Islet of Langerhans (tissue), 1 donor: ENCODE measurements around the gene BRD1.
"Not testable (repeated sequence)": the region's sequence is repeated elsewhere in the genome, so short reads cannot be mapped to it uniquely, and the experiment has no call there.

Experiments
- FAIRE-seq: peaks from one replicate; lab custom pipeline; 2011; peaks lifted over from hg19 to GRCh38; lab: Jason Lieb, UNC

BRD1 gene

GRCh38 chr22:49768077-49768910 lies 59.4 kb downstream of the BRD1 start:
- no peak for FAIRE-seq

- FAIRE-seq: no peak
Measured at GRCh38 chr22:49767355-49768062, 60.2 kb downstream of the BRD1 start.

- FAIRE-seq: no peak
Measured at GRCh38 chr22:49765951-49766350, 61.7 kb downstream of the BRD1 start.

GRCh38 chr22:49765091-49765771 lies 62.4 kb downstream of the BRD1 start:
- no peak for FAIRE-seq

GRCh38 chr22:49764127-49764581 lies 63.5 kb downstream of the BRD1 start:
- FAIRE-seq: no peak

GRCh38 chr22:49763696-49764095 lies 64.0 kb downstream of the BRD1 start:
- no peak for FAIRE-seq

- FAIRE-seq: no peak
Measured at GRCh38 chr22:49763138-49763537, 64.5 kb downstream of the BRD1 start.

GRCh38 chr22:49762571-49762970 lies 65.1 kb downstream of the BRD1 start:
- FAIRE-seq: not testable (repeated sequence)

GRCh38 chr22:49761836-49762235 lies 65.8 kb downstream of the BRD1 start:
- no peak for FAIRE-seq

GRCh38 chr22:49760630-49761571 lies 66.8 kb downstream of the BRD1 start:
- FAIRE-seq: no peak

- FAIRE-seq: no peak
Measured at GRCh38 chr22:49760280-49760629, 67.4 kb downstream of the BRD1 start.

- no peak for FAIRE-seq
Measured at GRCh38 chr22:49756676-49757075, 71.0 kb downstream of the BRD1 start.

- FAIRE-seq: no peak
Measured at GRCh38 chr22:49756201-49756600, 71.5 kb downstream of the BRD1 start.

- no peak for FAIRE-seq
Measured at GRCh38 chr22:49755631-49756001, 72.1 kb downstream of the BRD1 start.

- no peak for FAIRE-seq
Measured at GRCh38 chr22:49754696-49755630, 72.7 kb downstream of the BRD1 start.

GRCh38 chr22:49753961-49754695 lies 73.5 kb downstream of the BRD1 start:
- FAIRE-seq: no peak

GRCh38 chr22:49753276-49753890 lies 74.3 kb downstream of the BRD1 start:
- no peak for FAIRE-seq

- no peak for FAIRE-seq
Measured at GRCh38 chr22:49752598-49753091, 75.0 kb downstream of the BRD1 start.

- FAIRE-seq: no peak
Measured at GRCh38 chr22:49751966-49752597, 75.6 kb downstream of the BRD1 start.
